GM12891 (cell line): ENCODE measurements around the gene TMC1.
A peak's percentile ranks its signal among the peaks of the same experiment; 100 is the strongest.

Experiments used
- POLR2A ChIP-seq: IDR thresholded peaks from 2 replicates; pipeline ENCODE4 v1.6.1; 2011; ENCODE audit warnings: low read depth, low read length, control low read depth
- POLR2AphosphoS5 ChIP-seq: IDR thresholded peaks from 2 replicates; pipeline ENCODE4 v1.6.1; 2011; ENCODE audit warnings: low read depth, low read length, control low read depth
- POU2F2 ChIP-seq: IDR thresholded peaks from 2 replicates; pipeline ENCODE4 v1.6.1; 2011; ENCODE audit warnings: low read depth, mild to moderate bottlenecking, control low read depth, low read length, moderate library complexity
- SPI1 ChIP-seq: IDR thresholded peaks from 2 replicates; pipeline ENCODE4 v1.6.1; 2011; ENCODE audit warnings: low read depth, low read length, control low read depth
- TAF1 ChIP-seq: IDR thresholded peaks from 2 replicates; pipeline ENCODE4 v1.6.1; 2011; ENCODE audit warnings: low read depth, low read length, control low read depth

DNA sequence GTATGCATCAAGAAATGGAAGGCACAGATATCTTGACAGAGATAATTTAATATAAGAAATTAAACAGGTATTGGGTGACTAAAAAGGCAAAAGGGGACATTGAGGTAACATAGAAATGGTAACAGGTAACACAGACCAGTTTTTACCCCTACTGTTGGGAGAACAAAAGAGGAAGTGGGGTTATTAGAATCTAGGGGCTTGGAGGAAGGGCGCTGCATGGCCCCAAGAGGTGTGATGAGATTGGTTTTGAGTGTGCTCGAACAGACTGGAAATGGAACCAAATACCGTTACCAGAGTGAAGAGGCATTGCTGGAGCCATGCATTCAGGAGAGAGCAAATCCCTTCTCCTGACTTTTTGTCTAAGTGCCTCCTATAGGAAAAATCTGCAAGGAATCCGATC lies 237.5 kb downstream of the TMC1 start:
- TF ChIP-seq POLR2A (no peak), POLR2AphosphoS5 (no peak), TAF1 (no peak), POU2F2 (no peak), SPI1 (peak; percentile 40)
